Stimulated activated CD8-positive, alpha-beta memory T cell treated with anti-CD3 and anti-CD28 coated beads, Interleukin-12 subunit alpha, Interleukin-12 subunit beta, amount 100 ng/mL, for 24 hours (primary cell): Measurements from ENCODE around the gene DMC1.
"Not testable (repeated sequence)": the region's sequence is repeated elsewhere in the genome, so short reads cannot be mapped to it uniquely, and the experiment has no call there.

Experiments
- DNase-seq: peaks from one replicate; pipeline ENCODE4 v3.0.0-alpha.2; 2020; ENCODE audit errors: extremely low read depth

The DMC1 gene

DNA sequence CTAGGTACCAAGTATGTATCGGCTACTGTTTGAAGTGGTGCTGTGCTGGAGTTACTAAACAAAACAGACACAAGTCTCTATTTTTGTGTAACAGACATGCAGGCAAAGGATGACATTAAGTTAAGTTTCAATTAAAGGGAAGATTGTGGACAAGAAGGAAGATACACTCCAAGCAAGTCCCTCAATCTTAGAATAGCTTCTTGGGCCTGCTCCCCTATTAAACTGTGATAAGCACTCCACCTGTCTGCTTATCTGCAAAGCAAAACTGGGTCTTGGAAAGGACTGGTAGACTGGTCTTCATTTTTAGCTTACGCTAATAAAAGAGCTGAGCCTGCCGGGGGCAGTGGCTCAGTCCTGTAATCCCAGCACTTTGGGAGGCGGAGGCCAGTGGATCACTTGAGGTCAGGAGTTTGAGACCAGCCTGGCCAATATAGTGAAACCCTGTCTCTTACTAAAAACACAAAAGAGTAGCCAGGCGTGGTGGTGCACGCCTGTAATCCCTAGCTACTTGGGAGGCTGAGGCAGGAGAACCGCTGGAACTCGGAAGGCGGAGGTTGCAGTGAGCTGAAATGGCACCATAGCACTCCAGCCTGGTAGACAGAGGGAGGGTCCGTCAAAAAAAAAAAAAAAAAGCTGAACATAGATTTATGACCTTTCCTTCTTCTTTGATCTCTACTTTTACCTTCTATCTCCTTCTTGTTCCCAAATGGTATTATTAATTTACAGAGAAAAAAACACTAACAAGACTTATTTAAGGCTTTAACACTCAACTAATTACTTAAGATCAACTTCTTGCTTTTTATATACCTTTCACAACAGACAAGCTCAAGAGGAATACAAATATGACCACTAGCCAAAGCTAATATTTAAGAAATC, 67.9 kb downstream of the DMC1 start:
- no peak for DNase-seq

DNA sequence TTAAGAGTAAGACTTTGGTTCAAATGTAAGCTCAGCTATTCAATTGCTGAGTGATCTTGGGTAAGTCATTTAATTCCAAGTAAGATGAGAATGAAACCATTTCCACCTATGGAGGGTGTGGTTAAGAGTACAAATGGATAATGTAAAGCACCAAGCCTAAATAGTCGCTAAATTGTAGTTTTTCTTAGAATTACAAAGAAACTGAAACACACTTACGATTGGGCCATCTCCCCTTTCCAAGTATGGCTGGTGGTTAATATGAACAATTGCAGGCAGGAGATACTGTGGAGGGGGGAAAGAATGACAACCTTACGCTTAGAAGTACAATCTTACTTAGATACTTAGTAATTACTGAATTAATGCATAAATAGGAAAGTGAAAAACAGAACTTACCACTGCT, 72.1 kb downstream of the DMC1 start:
- no peak for DNase-seq

DNA sequence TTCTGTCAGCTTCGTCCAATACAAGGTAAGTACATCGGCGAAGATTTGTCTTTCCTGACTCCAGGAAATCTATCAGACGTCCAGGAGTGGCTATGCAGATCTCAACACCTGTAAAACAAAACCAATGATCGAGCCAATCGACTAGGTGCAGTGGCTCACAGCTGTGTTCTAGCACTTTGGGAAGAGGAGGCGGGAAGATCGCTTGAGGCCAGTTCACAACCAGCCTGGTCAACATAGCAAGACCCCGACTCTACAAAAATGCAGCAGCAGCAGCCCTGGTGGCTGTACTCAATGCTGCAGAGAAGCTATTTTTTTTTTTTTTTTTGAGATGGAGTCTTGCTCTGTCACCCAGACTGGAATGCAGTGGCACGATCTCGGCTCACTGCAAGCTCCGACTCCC, 75.0 kb downstream of the DMC1 start:
- DNase-seq = no peak

DNA sequence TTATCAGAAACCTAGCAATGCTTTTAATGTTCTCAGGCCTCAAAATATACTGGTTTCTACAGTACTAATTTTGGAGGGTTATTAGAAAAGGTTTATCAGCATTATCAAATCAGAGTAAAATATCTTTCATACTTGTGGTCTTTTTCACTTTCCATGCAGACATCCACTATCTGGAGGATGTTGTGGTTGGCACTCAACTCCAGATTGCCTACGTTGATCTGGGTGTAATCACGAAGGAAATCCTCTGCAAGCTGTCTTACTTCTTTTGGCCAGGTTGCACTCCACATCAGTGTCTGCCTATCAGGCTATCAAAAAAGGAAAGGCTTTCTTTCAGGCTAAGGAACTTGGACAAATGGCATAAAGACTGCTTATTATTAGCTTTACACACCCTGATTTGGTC, 75.5 kb downstream of the DMC1 start:
- DNase-seq = no peak

DNA sequence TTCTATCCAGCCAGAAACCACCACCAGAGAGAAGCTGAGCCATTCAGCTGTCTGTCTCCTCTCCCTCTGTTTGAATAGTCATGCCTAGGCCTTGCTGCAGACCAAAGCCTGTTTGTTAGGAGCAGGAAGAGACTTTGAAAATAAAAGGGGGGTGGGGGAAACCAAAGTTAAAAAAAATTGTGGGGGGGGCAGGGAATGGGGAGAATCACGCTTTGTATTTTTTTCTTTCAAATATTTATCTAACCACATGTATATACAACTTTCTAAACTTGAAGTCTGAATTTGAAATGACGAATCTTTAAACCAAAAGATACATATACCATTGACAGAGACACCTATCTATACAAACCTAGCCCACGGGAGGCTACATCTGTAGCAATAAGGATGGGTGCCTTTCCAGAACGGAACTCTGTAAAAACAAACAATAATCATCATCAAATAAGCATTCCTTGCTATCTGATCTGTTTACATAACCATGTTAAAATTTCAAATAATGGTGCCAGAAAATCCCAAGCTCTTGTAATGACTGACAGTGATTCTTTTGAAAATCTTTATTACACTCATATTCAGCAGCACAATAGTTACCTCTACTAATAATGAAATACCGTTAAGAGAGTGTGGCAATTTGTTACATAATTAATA, 78.2 kb downstream of the DMC1 start:
- no peak for DNase-seq

DNA sequence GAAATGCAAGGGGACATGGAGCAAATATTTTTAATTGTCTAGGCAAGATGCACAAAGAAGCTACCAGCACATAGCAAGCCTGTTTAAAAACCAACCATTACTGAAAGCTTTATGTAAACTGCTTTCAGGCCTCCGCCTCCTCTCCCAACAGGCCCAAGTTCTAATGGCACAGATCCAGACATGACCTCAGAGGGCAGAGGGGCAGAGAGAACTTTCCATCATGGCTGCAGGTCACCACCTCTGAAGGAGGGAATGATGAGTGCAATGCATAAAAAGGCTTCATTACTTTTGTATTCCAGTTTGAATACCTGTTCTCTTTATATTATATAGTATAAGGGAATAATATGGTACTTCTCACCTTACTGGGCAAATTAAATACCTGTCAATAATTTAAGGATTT, 79.1 kb downstream of the DMC1 start:
- no peak for DNase-seq

DNA sequence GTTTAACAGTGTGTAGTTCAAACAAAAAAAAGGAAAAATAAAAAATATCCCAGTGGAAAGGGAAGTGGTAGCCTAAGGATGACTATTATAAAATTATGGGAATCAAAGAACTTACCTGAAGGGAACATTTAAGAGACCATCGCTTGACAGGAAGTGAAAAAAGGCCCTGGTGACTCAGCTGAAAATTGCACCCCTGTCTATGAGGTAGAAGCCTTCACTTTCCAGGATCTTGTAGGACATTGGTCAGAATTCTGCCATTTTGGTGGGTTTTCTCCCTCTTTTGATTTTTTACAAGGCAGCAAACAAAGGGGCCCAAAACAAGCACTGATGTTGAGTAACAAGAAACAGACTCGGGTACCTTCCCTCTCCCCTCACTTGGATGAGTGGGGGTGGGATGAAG, 79.5 kb downstream of the DMC1 start:
- no peak for DNase-seq

DNA sequence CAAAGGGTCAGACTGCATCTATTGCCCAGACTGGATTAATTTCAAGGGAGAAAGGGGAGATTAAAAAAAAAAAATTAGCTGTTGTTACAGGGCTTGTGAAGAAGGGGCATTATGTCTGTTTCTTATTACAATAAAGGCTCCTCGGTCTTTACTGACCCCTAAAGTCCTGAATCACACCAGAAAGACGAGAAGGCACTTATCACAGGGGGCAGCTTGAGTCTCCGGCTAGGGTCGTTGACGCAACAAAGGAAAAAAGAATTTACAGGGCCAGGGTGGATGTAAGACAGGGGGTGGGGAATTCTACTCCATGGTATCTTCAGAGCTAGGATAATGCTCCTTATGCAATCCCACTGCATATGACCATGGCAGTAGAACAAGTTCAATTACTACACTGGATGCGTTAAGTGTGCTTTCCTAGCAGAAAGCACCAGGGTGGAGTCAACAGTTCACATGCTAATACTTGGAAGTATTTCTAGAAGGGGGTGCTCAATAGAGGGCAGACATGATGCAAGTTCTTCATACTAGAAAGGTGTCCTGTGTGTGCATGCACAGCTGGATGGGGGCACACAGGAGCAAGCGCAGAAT, 80.3 kb downstream of the DMC1 start:
- DNase-seq = no peak

DNA sequence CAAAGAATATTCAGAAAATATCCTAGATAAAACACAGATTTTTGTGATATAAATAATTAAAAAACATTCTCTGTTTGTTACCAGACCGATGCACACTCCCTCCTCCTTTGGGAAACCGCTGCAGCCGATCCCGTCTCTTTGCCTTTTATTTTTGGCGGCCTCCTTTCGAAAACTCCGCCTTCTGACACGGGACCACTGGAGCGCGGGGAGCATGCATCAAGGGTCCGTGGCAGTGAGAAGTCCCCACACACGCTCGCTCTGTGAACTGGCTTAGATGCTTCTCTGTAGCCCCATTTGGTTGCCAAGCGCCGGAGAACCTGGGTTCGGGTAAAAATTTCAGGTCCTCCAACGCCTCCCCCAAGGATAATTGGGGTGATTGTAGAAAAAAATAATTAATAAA, 80.8 kb downstream of the DMC1 start:
- DNase-seq = no peak

DNA sequence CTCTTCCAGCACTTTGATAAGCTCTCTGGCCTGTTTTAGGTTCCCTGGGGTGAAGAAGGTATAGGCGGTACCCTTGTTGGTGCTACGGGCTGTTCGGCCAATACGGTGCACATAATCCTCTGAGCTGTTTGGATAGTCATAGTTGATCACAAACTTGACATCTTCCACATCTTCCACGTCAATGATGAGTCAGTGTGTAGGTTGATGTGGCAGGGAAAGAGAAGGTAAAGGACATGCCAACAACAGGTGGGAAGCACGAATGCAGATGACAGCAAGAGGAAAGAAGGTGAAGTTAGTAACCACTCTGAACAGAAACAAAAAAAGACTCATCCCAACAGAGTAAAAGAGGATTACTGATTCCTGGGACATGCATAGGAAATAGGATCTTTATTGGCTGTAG, 82.0 kb downstream of the DMC1 start:
- no peak for DNase-seq

DNA sequence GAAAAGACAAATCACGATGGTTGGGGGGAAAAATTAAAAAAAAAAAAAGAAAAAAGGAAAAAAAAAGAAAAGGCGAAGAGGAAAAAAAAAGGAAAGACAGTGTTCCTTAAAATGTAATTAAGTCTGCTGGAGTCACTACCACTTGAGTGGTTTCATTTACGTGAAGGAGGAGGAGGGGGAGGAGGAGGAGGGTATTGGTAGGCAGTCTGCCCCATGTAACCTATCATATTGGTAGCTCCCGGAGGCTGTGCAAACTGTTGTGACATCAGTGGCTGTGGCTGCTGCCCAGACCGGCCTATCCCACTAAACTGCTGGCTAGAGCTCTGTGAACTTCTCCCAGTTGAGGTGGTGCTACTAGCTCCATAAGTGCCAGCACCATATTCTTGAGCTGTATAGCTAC, 84.2 kb downstream of the DMC1 start:
- DNase-seq = no peak

DNA sequence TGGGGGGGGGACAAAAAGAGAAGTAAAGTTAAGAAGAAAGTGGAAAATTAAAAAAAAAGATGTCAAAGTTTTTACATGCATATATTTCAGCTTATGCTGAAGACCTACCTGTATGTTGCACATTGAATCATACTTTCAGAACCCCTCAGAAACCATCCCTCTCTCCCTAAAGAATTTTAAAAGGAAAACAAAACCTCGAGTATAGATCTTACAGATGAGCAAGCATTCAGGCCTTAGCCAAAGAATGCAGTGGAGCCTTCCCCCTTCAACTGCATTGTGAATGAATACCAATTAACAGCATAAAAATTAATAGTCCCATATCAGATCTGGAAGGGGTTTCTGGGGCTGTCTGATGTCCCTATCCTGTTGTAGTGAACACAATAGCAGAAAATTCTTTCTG, 85.7 kb downstream of the DMC1 start:
- DNase-seq = no peak

DNA sequence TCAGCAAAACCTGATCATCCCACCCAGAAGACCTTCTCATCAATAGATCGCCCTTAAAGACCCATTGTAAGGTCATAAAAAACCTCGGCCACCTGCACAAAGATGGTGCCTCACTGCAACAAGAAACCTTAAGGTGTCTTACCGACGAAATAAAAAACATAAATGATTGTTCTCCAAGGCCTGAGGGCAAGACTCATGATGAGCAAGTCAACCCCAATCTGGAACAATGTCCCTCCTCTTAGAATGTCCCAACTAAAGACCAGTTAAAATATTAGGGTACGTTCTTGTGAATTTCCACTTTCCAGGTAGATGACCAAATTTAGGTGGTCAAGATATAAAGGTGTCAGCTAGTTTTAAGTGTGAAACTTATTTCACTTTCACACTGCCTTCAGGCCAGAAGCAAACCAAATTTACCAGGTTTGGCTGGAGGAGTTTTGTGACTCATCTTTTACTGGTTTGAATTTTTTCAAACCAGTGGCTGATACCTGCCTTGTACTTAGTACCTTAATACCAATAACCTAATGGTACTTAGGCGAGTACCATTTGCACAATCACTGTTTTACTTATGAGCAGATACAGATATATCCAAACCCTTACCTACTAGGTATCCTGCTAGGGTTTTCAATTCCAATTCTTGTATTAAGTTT, 87.2 kb downstream of the DMC1 start:
- DNase-seq = no peak

DNA sequence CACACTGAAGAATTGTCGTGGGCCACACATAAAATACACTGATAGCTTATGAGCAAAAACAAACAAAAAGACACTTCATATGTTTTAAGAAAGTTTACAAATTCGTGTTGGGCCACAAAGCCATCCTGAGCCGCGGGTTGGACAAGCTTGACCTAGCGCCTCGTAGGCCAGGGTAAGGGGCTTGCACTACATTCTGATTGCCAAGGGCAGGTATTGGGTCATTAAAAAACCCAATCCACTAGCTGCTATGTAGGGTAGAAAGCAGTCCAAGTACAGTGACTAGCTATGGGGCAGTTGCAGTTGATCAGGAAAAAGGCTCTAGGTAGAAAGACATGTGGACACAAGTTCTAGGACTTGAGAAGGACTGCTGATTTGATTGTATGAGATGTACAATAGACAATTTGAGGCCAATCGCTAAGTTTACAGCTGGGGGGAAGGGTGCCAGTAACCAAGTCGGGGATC, 88.1 kb downstream of the DMC1 start:
- no peak for DNase-seq

DNA sequence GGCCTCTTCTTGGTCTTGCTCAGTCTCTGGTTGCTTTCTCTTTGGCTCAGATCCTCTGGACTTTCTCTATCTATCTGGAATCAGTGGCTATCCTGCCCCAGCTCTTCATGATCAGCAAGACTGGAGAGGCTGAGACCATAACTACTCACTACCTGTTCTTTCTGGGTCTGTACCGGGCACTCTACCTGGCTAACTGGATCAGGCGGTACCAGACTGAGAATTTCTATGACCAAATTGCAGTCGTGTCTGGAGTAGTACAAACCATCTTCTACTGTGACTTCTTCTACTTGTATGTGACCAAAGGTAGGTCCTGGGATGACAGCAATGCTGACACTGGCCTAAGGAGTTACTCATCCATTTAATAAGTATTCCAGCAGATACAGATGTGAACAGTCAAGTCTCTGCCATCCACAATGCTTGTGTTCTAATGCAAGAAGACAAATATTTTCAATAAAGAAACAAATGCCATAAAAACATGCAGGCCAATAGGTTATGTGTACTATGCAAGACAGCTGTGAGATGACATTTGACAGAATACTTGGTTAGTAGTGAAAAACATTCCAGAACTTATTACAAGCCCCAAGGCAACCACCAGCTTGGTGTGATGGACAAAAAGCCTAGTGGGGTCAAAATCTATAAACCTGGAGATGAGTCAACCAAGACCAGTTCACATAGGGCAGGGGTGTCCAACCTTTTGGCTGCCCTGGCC, 88.7 kb downstream of the DMC1 start:
- no peak for DNase-seq

DNA sequence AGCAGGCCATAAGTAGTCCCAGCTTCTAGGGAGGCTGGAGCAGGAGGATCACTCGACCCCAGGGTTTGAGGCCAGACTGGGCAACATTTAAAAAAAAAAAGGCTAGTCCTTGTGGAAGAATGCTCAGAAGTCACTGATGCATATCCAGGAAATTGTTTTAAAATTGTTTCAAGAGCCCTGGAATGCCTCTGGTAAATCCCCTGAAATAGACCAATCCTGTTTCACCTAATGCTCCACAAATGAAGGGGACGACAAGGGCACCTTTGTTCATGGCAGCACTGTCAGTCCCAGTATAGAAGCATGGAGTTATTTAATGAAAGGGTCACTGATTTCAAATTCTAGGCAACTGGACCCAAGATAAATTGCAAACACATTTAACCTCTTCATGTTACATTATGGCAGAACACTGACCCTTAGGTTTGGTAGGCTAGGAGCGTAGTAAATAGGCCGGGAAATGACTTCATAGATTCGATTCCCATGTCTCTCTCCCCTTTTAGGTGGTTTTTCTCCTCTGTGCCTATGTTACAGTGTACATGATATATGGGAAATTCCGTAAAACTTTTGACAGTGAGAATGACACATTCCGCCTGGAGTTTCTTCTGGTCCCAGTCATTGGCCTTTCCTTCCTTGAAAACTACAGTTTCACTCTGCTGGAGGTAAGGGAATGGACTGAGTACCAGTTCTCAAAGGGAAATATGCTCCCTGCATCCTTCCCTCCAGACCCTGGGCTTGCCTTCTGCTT, 90.7 kb downstream of the DMC1 start:
- DNase-seq = no peak

DNA sequence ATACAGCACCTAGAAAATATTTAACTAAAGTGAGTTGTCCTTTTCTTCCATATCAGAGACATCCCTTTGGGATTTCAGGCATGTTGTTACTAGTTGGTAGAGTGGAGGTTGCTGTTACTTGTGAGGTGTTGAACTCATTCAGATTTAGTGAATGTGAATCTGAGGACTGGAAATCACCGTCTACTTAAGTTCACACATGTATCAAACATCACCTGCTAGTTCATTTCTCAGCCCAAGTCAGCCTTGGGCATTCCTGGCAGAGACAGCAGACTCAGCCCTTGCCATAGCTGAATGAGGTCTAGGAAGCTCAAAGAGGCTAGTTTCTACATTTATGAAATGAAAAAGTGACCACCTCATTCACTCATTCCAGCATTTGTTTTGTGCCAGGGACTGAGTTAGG, 92.4 kb downstream of the DMC1 start:
- no peak for DNase-seq

DNA sequence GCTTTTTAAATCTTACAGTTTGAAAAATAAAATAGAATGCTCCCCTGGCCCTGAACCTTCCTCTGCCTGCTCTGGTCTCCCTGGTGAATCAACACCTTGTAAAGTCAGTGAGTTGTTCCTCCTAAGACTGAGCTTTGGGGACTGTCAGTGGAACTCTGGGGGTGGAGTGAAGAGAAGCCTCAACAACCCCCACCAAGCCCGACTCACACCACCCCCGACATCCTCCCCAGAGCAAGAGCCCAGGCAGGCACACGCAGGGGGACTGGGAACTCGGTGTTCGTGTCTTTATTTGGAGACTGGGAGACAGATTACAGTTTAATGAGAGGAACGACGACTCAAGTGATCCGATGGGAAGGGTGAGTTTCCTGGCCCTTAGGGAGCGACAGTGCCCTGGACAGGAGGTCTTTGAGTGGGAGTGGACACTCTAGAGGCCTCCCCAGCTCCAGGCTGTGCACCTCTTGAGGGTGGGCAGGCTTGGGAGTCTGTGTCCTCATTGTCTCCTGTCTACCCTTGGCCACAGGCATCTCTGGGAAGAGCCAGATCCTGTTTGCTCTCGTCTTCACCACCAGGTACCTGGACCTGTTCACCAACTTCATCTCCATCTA, 95.9 kb downstream of the DMC1 start:
- DNase-seq = no peak

DNA sequence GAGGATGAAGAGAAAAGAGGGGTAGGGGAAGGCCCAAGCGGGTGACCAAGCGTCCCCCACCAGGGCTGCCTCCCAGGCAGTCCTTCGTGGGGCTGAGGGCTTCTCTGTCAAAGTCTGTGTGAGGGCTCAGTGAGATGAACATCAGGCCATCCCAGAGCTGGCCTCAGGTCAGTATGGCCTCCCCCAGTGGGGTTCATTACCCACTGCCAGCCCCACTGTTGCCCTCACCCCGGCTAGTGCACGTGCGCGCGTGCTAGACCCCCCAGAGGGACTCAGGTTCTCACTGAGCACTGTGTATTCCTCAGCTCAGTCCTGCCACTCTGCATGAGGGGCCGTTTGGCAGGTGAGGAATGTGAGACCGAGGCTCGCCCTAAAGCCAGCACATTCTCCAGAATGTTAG, 98.7 kb downstream of the DMC1 start:
- DNase-seq = no peak

DNA sequence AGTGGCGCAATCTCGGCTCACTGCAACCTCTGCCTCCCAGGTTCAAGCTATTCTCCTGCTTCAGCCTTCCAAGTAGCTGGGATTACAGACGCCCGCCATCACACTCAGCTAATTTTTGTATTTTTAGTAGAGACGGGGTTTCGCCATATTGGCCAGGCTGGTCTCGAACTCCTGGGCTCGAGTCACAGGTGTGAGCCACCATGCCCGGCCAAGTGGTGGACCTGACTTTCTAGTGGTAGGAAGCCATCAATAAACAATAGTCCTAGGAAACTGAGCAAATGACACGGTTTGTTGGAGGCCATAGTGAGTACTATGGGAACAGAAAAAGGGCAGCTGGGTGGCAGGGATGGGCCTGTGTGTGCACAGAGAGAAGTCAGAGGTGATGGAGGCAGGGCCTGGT, 99.8 kb downstream of the DMC1 start:
- DNase-seq = not testable (repeated sequence)

DNA sequence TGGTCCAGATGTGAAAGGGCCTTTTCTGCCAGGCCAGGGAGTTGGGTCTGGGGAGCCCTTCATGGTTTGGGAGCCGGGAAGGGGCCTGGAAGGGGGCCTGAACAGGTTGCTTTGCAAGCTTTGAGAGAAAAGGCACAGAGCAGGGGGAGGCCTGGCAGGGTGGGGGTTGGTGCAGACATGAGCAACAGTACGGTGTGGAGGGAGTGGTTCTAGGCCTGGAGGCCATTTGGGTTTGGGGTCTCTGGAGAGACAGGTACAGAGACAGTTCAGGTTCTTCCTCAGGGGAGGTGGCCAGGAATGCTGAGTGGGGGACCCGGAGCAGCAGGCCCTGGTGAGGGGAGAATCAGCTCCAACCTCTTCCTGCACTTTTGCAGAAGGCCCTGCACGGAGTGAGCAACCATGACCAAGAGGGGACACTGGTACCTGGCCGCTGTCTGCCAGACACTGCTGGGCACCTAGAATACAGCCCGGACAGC, 100.6 kb downstream of the DMC1 start:
- no peak for DNase-seq
